Measurements from ENCODE around the gene ZNF592.

- TF ChIP-seq CTCF (IDR thresholded peaks at IDR 0.05 in 8 of 11, conservative IDR thresholded peaks at IDR 0.05 in 3 of 11) (no peak), POLR2A (IDR thresholded peaks at IDR 0.05) (no peak), POLR2AphosphoS5 (IDR thresholded peaks at IDR 0.05) (no peak)
These were observed 103.8 kb downstream of the ZNF592 start for GRCh38 chr15:84852212-84852611.

Measured in spleen (tissue), 7 donors.